ENCODE results near the gene MESD. TPM values are rescaled to one million over a fixed set of nuclear protein-coding genes. Genes with fewer than 3 reads are reported as not detected.

The MESD gene
- total and polyA plus RNA-seq, 11 donors: 11.2 to 19.8 (median 14.8) TPM

DNA sequence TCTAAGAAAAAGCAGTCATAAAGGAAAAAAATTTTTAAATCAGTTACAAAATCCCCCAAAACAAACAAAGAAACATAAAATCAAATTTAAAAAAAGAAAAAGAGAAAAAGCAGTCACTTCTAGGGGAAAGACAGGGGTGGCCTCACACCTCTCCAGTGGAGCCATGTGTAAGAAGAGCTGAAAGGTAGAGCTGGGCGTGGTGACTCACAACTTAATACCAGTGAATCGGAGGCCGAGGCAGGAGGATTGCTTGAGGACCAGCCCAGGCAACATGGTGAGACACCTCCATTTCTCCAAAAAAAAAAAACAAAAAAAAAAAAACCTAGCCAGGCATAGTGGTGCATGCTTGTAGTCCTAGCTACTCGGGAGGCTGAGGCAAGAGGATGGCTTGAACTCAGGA, 14.7 kb downstream of the MESD start:
- 96 to 99% (median 97%) methylated on average over 4 of the region's 4 CpGs for WGBS, 4 donors
- peaks cover 0 to 46% (median 24%) of the 10 kb centered on the region in 9 donors for H3K36me3 ChIP-seq

GRCh38 chr15:80972276-80972675, 17.3 kb downstream of the MESD start:
- intact Hi-C loops (cut with DNase I): loop anchor here in 9 of 10 donors (5.0 to 10.0 kb wide), 9 partner anchors 190 to 515 kb away; partner anchors contain the start of gene CEMIP (in 2 of the 9)
- 89 to 100% (median 94%) methylated on average over 3 of the region's 3 CpGs for WGBS, 4 donors
- H3K27me3 ChIP-seq: no peaks in the 10 kb centered on the region
- H3K36me3 ChIP-seq: peaks cover 0 to 41% (median 14%) of the 10 kb centered on the region in 9 donors
- H3K9me3 ChIP-seq: no peaks in the 10 kb centered on the region
- DNase-seq: no peak
- H3K4me3 ChIP-seq: no peak overlapping the region
- TF ChIP-seq POLR2A (IDR thresholded peaks at IDR 0.05) (no peak), CTCF (IDR thresholded peaks at IDR 0.05) (no peak)
- no peak overlapping the region for H3K27ac ChIP-seq
- H3K4me1 ChIP-seq: peaks cover 0 to 13% (median 2%) of the 10 kb centered on the region in 12 donors
- no peak for ATAC-seq

More for the DNA sequence above, 14.7 kb downstream of the MESD start:
- TF ChIP-seq CTCF (IDR thresholded peaks at IDR 0.05) (no peak), POLR2A (IDR thresholded peaks at IDR 0.05) (no peak)
- H3K9me3 ChIP-seq: no peaks in the 10 kb centered on the region
- no peak for ATAC-seq
- intact Hi-C loops (cut with DNase I): loop anchor here in 9 of 10 donors (5.0 to 10.0 kb wide), 10 partner anchors 132 to 518 kb away; partner anchors contain the start of gene CEMIP (in 2 of the 9)
- DNase-seq: no peak
- no peaks in the 10 kb centered on the region for H3K27me3 ChIP-seq
- no peak overlapping the region for H3K4me3 ChIP-seq
- H3K27ac ChIP-seq: no peak overlapping the region
- peaks cover 0 to 34% (median 7%) of the 10 kb centered on the region in 12 donors for H3K4me1 ChIP-seq

DNA sequence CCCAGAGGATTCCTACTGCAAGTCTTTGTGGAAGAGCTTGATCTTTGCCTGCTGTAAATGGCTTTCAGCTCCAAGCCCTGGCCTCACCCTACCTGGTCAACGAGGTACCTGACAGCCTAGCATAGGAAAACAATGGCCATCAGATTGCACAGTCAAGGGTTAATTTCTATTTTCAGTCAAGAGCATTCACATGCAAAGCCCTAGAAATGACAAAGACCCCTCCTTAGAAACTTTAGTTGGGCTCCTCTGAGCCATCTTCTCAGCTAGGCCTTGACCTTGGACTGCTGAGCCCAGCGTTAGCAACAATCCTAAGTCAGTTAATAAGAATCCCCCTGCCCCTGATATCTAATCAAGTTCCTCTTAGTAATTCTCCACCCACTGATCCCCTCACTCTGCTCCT, 18.5 kb downstream of the MESD start:
- DNase-seq: no peak

More for the DNA sequence above, 18.5 kb downstream of the MESD start:
- TF ChIP-seq CTCF (IDR thresholded peaks at IDR 0.05) (no peak), POLR2A (IDR thresholded peaks at IDR 0.05) (no peak)
- Histone ChIP-seq H3K4me3 (no peak overlapping the region), H3K9me3 (no peaks in the 10 kb centered on the region), H3K36me3 (peaks cover 0 to 44% (median 14%) of the 10 kb centered on the region in 9 donors), H3K4me1 (peaks cover 0 to 8% (median 1%) of the 10 kb centered on the region in 12 donors), H3K27ac (no peak overlapping the region), H3K27me3 (no peaks in the 10 kb centered on the region)
- intact Hi-C loops (cut with DNase I): loop anchor here (2.0 to 10.0 kb wide), 15 partner anchors 189 to 516 kb away; partner anchors contain the start of gene CEMIP (in 5 of the 10)
- 80 to 85% (median 83%) methylated on average over 2 of the region's 2 CpGs for WGBS, 4 donors
- no peak for ATAC-seq

Measured in heart left ventricle (tissue), 16 donors.